ENCODE data around the gene MAT1A. TPM values are rescaled to one million over a fixed set of nuclear protein-coding genes. Genes with fewer than 3 reads are reported as not detected.

MAT1A gene
- total RNA-seq, 2 donors from 2014 or later: not detected

- Mint-ChIP-seq H3K4me1 (no peaks in the 10 kb centered on the region), H3K27me3 (no peaks in the 10 kb centered on the region), H3K4me3 (no peak overlapping the region), H3K27ac (no peak overlapping the region), H3K9me3 (no peaks in the 10 kb centered on the region), H3K36me3 (ENCODE audit: low read depth) (no peaks in the 10 kb centered on the region)
- ATAC-seq (replicated peaks): no peak
Observed at GRCh38 chr10:80277016-80277415, 12.4 kb downstream of the MAT1A start.

GRCh38 chr10:80276335-80276734 lies 13.1 kb downstream of the MAT1A start:
- no peak for ATAC-seq (replicated peaks)
- no peaks in the 10 kb centered on the region for H3K4me1 Mint-ChIP-seq
- H3K9me3 Mint-ChIP-seq: no peaks in the 10 kb centered on the region

GRCh38 chr10:80275756-80276155 lies 13.7 kb downstream of the MAT1A start:
- Mint-ChIP-seq H3K4me3 (no peak overlapping the region), H3K4me1 (no peaks in the 10 kb centered on the region), H3K27me3 (peaks cover 5% of the 10 kb centered on the region), H3K9me3 (no peaks in the 10 kb centered on the region), H3K27ac (no peak overlapping the region), H3K36me3 (ENCODE audit: low read depth) (no peaks in the 10 kb centered on the region)
- ATAC-seq (replicated peaks): no peak

More at GRCh38 chr10:80276335-80276734, 13.1 kb downstream of the MAT1A start:
- H3K27ac Mint-ChIP-seq: no peak overlapping the region
- no peaks in the 10 kb centered on the region for H3K36me3 Mint-ChIP-seq (ENCODE audit: low read depth)
- H3K27me3 Mint-ChIP-seq: peaks cover under 1% of the 10 kb centered on the region
- H3K4me3 Mint-ChIP-seq: no peak overlapping the region

GRCh38 chr10:80275135-80275498 lies 14.3 kb downstream of the MAT1A start:
- Mint-ChIP-seq H3K27me3 (peaks cover 8% of the 10 kb centered on the region), H3K27ac (no peak overlapping the region), H3K9me3 (no peaks in the 10 kb centered on the region), H3K4me3 (no peak overlapping the region), H3K4me1 (no peaks in the 10 kb centered on the region), H3K36me3 (ENCODE audit: low read depth) (no peaks in the 10 kb centered on the region)
- no peak for ATAC-seq (replicated peaks)

- no peak overlapping the region for H3K4me3 Mint-ChIP-seq
- H3K4me1 Mint-ChIP-seq: no peaks in the 10 kb centered on the region
- peaks cover 8% of the 10 kb centered on the region for H3K27me3 Mint-ChIP-seq
- no peaks in the 10 kb centered on the region for H3K36me3 Mint-ChIP-seq (ENCODE audit: low read depth)
- H3K27ac Mint-ChIP-seq: no peak overlapping the region
- ATAC-seq (replicated peaks): no peak
- H3K9me3 Mint-ChIP-seq: no peaks in the 10 kb centered on the region
Observed at GRCh38 chr10:80274396-80275134, 14.9 kb downstream of the MAT1A start.

- Mint-ChIP-seq H3K36me3 (ENCODE audit: low read depth) (no peaks in the 10 kb centered on the region), H3K9me3 (no peaks in the 10 kb centered on the region), H3K4me3 (no peak overlapping the region), H3K27ac (no peak overlapping the region), H3K4me1 (no peaks in the 10 kb centered on the region), H3K27me3 (peaks cover 8% of the 10 kb centered on the region)
- no peak for ATAC-seq (replicated peaks)
Observed at GRCh38 chr10:80273523-80274170, 15.8 kb downstream of the MAT1A start.

- peaks cover 8% of the 10 kb centered on the region for H3K27me3 Mint-ChIP-seq
Observed at GRCh38 chr10:80272793-80273522, 16.5 kb downstream of the MAT1A start.

GRCh38 chr10:80271416-80271815 lies 18.0 kb downstream of the MAT1A start:
- no peaks in the 10 kb centered on the region for H3K36me3 Mint-ChIP-seq (ENCODE audit: low read depth)

More at GRCh38 chr10:80272793-80273522, 16.5 kb downstream of the MAT1A start:
- Mint-ChIP-seq H3K4me1 (no peaks in the 10 kb centered on the region), H3K4me3 (no peak overlapping the region), H3K9me3 (no peaks in the 10 kb centered on the region), H3K27ac (no peak overlapping the region), H3K36me3 (ENCODE audit: low read depth) (no peaks in the 10 kb centered on the region)
- ATAC-seq (replicated peaks): no peak

GRCh38 chr10:80270887-80271286 lies 18.6 kb downstream of the MAT1A start:
- no peaks in the 10 kb centered on the region for H3K9me3 Mint-ChIP-seq

More at GRCh38 chr10:80271416-80271815, 18.0 kb downstream of the MAT1A start:
- no peak overlapping the region for H3K4me3 Mint-ChIP-seq
- ATAC-seq (replicated peaks): no peak
- no peaks in the 10 kb centered on the region for H3K9me3 Mint-ChIP-seq
- H3K27ac Mint-ChIP-seq: no peak overlapping the region
- H3K27me3 Mint-ChIP-seq: peaks cover 11% of the 10 kb centered on the region
- H3K4me1 Mint-ChIP-seq: no peaks in the 10 kb centered on the region

GRCh38 chr10:80268938-80269588 lies 20.4 kb downstream of the MAT1A start:
- Mint-ChIP-seq H3K27ac (no peak overlapping the region), H3K9me3 (no peaks in the 10 kb centered on the region), H3K4me3 (no peak overlapping the region)

More at GRCh38 chr10:80270887-80271286, 18.6 kb downstream of the MAT1A start:
- ATAC-seq (replicated peaks): no peak
- Mint-ChIP-seq H3K4me3 (no peak overlapping the region), H3K27me3 (peaks cover 11% of the 10 kb centered on the region), H3K36me3 (ENCODE audit: low read depth) (no peaks in the 10 kb centered on the region), H3K27ac (no peak overlapping the region), H3K4me1 (no peaks in the 10 kb centered on the region)

GRCh38 chr10:80268266-80268665 lies 21.2 kb downstream of the MAT1A start:
- no peak for ATAC-seq (replicated peaks)
- no peaks in the 10 kb centered on the region for H3K36me3 Mint-ChIP-seq (ENCODE audit: low read depth)
- H3K27ac Mint-ChIP-seq: no peak overlapping the region
- H3K4me3 Mint-ChIP-seq: no peak overlapping the region
- peaks cover 15% of the 10 kb centered on the region for H3K27me3 Mint-ChIP-seq
- H3K9me3 Mint-ChIP-seq: no peaks in the 10 kb centered on the region
- H3K4me1 Mint-ChIP-seq: no peaks in the 10 kb centered on the region

More at GRCh38 chr10:80268938-80269588, 20.4 kb downstream of the MAT1A start:
- peaks cover 15% of the 10 kb centered on the region for H3K27me3 Mint-ChIP-seq
- H3K36me3 Mint-ChIP-seq (ENCODE audit: low read depth): no peaks in the 10 kb centered on the region
- H3K4me1 Mint-ChIP-seq: no peaks in the 10 kb centered on the region
- ATAC-seq (replicated peaks): no peak

GRCh38 chr10:80266513-80266863 lies 23.0 kb downstream of the MAT1A start:
- Mint-ChIP-seq H3K9me3 (no peaks in the 10 kb centered on the region), H3K27ac (no peak overlapping the region), H3K27me3 (peaks cover 19% of the 10 kb centered on the region), H3K4me3 (no peak overlapping the region), H3K36me3 (ENCODE audit: low read depth) (no peaks in the 10 kb centered on the region), H3K4me1 (no peaks in the 10 kb centered on the region)
- no peak for ATAC-seq (replicated peaks)

- Mint-ChIP-seq H3K27ac (no peak overlapping the region), H3K4me3 (no peak overlapping the region), H3K27me3 (peaks cover 15% of the 10 kb centered on the region), H3K9me3 (no peaks in the 10 kb centered on the region), H3K4me1 (no peaks in the 10 kb centered on the region), H3K36me3 (ENCODE audit: low read depth) (no peaks in the 10 kb centered on the region)
- ATAC-seq (replicated peaks): no peak
Observed at GRCh38 chr10:80265740-80266512, 23.5 kb downstream of the MAT1A start.

Data from activated T-helper 17 cell treated with anti-CD3 and anti-CD28 coated beads, Interleukin-2, amount 50 U/mL, for 72 hours (primary cell).